ENCODE data around the gene PPP1R1B. TPM values are rescaled to one million over a fixed set of nuclear protein-coding genes. Genes with fewer than 3 reads are reported as not detected.

The PPP1R1B gene
- total and polyA plus RNA-seq, 9 of the 15 experiments (the other 6 are each of a cell fraction or from before 2014, with no cell fraction given): 0.07 to 0.18 (median 0.10) TPM; not detected in 4

- no peak for TF ChIP-seq ZNF79 (CRISPR knock-in tag; IDR thresholded peaks at IDR 0.05; ENCODE audit: low read depth)
- TF ChIP-seq RBM25 (IDR thresholded peaks at IDR 0.05; ENCODE audit: low read depth, low read length, severe bottlenecking): peak; percentile 75
- no peak for TF ChIP-seq HDAC2 (IDR thresholded peaks at IDR 0.05)
- TF ChIP-seq ZNF121 (CRISPR knock-in tag; conservative IDR thresholded peaks at IDR 0.05): no peak
- no peak for TF ChIP-seq CCNT2 (IDR thresholded peaks at IDR 0.05; ENCODE audit: borderline replicate concordance, extremely low read depth, insufficient read length, low read depth, low read length)
- no peak for TF ChIP-seq CCAR2 (IDR thresholded peaks at IDR 0.05; ENCODE audit: low read depth, low read length)
- TF ChIP-seq ZNF512 (tag; IDR thresholded peaks at IDR 0.05): no peak
- no peak for TF ChIP-seq HNRNPUL1 (IDR thresholded peaks at IDR 0.05; ENCODE audit: low read length)
- no peak for TF ChIP-seq NR2C2 (CRISPR knock-in tag; IDR thresholded peaks at IDR 0.05)
- no peak for TF ChIP-seq NR2C2 (tag; IDR thresholded peaks at IDR 0.05)
- TF ChIP-seq JUN (IDR thresholded peaks at IDR 0.05; ENCODE audit: borderline replicate concordance, low read depth, low read length): no peak
- TF ChIP-seq JUN (CRISPR knock-in tag; IDR thresholded peaks at IDR 0.05; ENCODE audit: borderline replicate concordance): no peak
- no peak for TF ChIP-seq CREM (IDR thresholded peaks at IDR 0.05; ENCODE audit: low read depth)
- no peak for TF ChIP-seq SMARCA4 (IDR thresholded peaks at IDR 0.05)
- TF ChIP-seq ZNF445 (CRISPR knock-in tag; IDR thresholded peaks at IDR 0.05; ENCODE audit: low read depth): no peak
- no peak for TF ChIP-seq ZSCAN32 (CRISPR knock-in tag; IDR thresholded peaks at IDR 0.05)
Observed at GRCh38 chr17:39639566-39640458, 13.1 kb downstream of the PPP1R1B start (continued).
